Epidermal melanocyte (primary cell): ENCODE results near the gene TP53TG5.

Source experiments
- DNase-seq: peaks from one replicate; pipeline ENCODE4 v3.0.0; 2011; ENCODE audit warnings: low spot score; ENCODE audit not compliant: insufficient read length

TP53TG5 gene

GRCh38 chr20:45346851-45347250, 31.3 kb downstream of the TP53TG5 start:
- DNase-seq = no peak

GRCh38 chr20:45346291-45346718, 31.8 kb downstream of the TP53TG5 start:
- no peak for DNase-seq

- DNase-seq = peak; percentile 3
Measured at GRCh38 chr20:45345104-45345936, 32.8 kb downstream of the TP53TG5 start.

- no peak for DNase-seq
Measured at GRCh38 chr20:45344168-45344860, 33.8 kb downstream of the TP53TG5 start.

- DNase-seq = no peak
Measured at GRCh38 chr20:45343532-45344167, 34.5 kb downstream of the TP53TG5 start.

- peak; percentile 2 for DNase-seq
Measured at GRCh38 chr20:45342855-45343531, 35.1 kb downstream of the TP53TG5 start.

GRCh38 chr20:45341939-45342854, 35.9 kb downstream of the TP53TG5 start:
- peak; percentile 64 for DNase-seq

- no peak for DNase-seq
Measured at GRCh38 chr20:45341579-45341938, 36.6 kb downstream of the TP53TG5 start.

GRCh38 chr20:45340951-45341350, 37.2 kb downstream of the TP53TG5 start:
- no peak for DNase-seq

- DNase-seq = peak; percentile 4
Measured at GRCh38 chr20:45340236-45340847, 37.8 kb downstream of the TP53TG5 start.

- DNase-seq = no peak
Measured at GRCh38 chr20:45339799-45340198, 38.3 kb downstream of the TP53TG5 start.

- no peak for DNase-seq
Measured at GRCh38 chr20:45339084-45339483, 39.0 kb downstream of the TP53TG5 start.

GRCh38 chr20:45338121-45339030, 39.7 kb downstream of the TP53TG5 start:
- DNase-seq = peak; percentile 9

- peak; percentile 55 for DNase-seq
Measured at GRCh38 chr20:45337367-45338120, 40.6 kb downstream of the TP53TG5 start.

- DNase-seq = peak; percentile 13
Measured at GRCh38 chr20:45336530-45337366, 41.4 kb downstream of the TP53TG5 start.

GRCh38 chr20:45330476-45330875, 47.6 kb downstream of the TP53TG5 start:
- DNase-seq = no peak

- no peak for DNase-seq
Measured at GRCh38 chr20:45329497-45330319, 48.4 kb downstream of the TP53TG5 start.
